GM19025 (cell line): ENCODE data around the gene MEOX2.

Experiments
- ATAC-seq: cut with Tn5 transposase; IDR thresholded peaks from one replicate; pipeline ENCODE4 v1.9.1; 2021; ENCODE audit warnings: mild to moderate bottlenecking, low read depth, moderate library complexity; ENCODE audit not compliant: unreplicated experiment

MEOX2 gene

GRCh38 chr7:15681631-15682030 is 4.9 kb downstream of the MEOX2 start:
- ATAC-seq = no peak

GRCh38 chr7:15681186-15681585 is 5.3 kb downstream of the MEOX2 start:
- no peak for ATAC-seq

GRCh38 chr7:15680446-15680845 is 6.0 kb downstream of the MEOX2 start:
- no peak for ATAC-seq

DNA sequence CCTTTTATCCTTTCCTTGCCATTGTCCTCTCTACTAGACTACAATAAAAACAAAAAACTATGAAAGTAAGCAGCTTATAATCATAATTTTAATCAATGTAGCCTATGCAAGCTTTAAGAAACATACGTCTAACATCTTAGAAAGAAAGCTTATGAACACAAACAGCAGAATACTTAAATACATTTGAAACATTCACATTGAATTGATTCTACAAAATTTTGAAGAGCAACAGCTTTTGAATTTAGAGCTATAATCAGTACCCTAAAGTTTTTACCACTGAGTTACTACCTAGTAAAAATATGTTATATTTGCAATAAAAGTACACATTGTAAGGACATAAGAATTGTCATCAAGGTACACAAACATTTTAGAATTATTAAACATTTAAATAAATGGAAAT is 7.2 kb downstream of the MEOX2 start:
- ATAC-seq = no peak

DNA sequence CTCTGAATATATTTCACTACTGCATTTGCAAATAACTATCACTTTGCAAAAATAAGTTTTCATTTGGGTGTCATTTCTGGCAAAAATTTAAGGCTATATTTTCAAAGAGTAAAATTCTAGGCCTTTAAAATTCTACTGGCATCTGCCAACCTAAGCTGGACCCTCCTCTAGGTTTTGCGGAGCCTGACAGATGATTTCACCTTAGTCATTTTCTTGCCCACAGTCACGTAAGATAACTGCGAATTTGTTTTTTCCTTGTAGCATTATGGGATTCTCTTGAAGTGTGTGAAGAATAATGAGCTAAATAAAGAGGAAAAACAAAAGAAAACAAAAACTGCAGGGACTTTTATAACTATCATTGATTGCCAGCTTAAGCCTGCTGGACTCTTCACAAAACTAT is 7.8 kb downstream of the MEOX2 start:
- ATAC-seq = no peak

DNA sequence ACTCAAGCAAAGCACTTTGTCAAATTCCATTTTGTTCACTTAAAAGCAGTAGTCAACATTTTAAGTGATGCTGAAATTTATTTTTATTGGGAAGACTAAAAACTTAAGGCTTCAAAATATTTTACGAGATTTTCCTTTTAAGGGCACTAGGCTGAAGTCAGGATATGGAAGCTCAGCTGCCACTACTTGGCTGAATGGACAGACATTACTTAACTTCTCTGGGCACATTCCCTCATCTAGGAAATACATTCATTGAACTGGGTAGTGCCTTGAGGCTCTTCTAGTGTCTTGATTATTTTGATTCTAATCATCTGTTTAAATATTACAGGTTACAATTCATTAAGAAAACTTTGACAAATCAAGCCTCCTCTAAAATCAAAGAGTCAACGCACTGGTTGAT is 11.1 kb downstream of the MEOX2 start:
- no peak for ATAC-seq

DNA sequence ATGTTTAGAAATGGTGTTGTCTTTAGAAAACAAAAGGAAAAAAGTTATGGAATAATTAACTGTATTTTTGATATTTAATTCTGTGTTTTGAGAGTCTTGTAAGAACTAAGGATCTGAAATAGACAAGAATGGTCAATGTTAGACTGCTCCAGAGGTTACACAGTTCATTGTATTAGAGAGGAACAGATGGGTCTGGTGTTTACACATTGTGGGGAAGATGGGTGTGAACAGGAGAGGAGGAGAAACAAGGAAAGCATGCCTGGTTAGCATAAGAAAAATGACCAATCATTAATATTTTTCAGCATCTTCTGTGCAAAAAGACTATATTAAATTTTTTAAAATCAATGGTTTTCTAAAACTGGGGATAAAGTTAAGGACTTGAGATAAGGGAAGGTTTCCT is 11.9 kb downstream of the MEOX2 start:
- no peak for ATAC-seq

- no peak for ATAC-seq
These were observed 16.9 kb downstream of the MEOX2 start for GRCh38 chr7:15669443-15670090.

DNA sequence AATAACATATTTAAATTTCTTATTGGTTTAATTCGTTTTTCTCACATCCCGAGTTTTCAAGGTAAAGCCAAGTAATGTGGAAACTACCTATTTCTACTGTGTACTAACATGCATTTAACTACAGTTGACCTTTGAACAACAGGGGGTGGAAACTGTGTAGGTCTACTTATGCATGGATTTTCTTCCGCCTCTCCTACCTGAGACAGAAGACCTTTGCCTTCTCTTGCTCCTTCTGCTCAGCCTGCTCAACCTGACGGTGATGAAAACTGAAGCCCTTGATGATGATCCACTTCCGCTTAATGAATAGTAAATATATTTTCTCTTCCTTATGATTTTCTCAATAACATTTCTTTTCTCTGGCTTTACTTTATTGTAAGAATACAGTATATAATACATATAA is 18.5 kb downstream of the MEOX2 start:
- no peak for ATAC-seq

- no peak for ATAC-seq
These were observed 24.0 kb downstream of the MEOX2 start for GRCh38 chr7:15662451-15662850.

DNA sequence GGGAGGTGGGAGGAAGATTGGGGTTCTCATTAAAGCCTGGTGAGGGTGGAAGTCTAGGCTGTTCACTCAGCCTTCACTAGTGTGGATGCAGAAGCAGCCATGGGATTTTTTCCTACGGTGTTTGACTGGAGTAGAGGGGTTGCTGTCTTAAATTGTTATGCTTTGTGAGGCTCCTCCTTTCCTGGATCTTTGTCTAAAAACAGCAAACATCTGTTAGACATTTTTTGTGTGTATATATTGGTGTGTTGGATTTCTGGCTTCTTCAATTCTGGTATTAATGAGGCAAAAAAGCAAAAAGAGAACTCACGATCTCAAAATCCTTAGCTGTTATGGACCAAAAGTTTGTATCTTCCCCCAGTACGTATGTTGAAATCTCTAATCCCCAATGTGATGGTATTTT is 28.2 kb downstream of the MEOX2 start:
- ATAC-seq = no peak

GRCh38 chr7:15652776-15653290 is 33.6 kb downstream of the MEOX2 start:
- ATAC-seq = no peak

- ATAC-seq = no peak
These were observed 34.8 kb downstream of the MEOX2 start for GRCh38 chr7:15651693-15652092.

DNA sequence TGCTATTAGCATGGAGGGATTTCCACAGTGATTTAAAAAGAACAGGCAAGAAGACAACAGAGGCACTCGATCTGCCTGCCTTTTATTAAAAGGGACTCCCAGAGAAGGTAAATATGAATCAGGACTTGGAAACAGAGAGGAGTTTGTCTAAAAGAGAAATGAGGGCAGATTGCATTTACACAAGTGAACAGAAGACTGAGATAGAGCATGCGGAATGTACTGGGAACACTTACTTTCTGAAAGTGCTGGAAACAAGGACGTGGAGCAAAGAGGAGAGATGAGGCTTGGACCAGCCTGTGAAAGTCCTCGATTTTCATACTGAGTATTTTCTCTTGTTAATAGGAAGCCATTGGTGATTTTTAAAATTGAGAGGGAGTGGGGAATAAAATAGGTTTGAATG is 35.7 kb downstream of the MEOX2 start:
- ATAC-seq = no peak

- no peak for ATAC-seq
These were observed 38.0 kb downstream of the MEOX2 start for GRCh38 chr7:15648461-15648961.

DNA sequence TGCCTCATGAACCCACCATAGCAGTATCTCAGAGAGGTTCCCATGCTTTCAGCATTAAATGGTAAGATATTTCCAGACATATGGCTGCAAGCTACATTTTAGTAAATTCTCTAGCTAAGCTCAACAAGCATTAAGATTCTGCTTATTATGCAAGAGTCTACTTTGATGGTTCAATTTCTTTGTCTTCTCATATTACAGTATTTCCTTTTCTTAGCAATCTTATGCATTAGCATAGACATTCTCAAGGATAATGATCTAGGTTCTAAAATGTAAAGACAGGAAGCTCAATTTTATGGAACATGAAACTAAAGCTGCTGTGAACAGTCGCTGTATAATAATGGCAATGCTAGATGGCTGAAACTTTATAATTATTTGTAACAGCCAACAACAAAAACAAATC is 39.2 kb downstream of the MEOX2 start:
- ATAC-seq = no peak

DNA sequence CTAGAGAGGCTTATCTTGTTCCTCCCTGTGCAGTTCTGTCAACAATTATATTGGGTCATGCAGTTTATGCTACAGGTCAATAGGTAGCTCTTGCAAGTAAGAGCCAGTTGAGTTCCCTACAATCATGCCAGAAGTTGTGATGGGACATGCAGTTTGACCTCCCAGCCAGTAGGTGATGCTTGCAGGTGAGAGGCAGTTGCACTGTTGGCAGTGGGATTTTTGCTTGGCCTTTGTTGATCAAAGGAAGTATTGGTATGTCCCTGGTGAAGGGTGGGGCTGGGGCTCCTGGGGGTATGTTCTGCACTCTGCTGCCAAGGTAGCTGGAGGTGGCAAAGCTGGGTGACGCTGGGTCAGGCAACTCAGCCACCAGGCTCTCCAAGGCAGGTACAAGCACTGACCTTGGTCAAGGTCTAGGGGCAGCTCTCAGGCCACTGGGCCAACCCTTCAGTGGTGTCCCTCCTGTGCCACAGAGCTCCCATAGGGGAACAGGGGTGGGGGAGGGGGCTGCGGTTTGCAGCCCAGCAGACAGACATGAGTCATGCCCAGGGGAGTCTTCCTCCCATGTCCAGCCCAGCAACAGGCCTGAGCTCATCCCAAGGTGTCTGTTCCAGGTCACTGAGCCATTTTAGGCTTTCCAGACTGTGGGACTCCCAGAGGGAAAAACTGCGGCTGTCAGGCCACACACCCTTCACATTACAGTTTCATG is 43.3 kb downstream of the MEOX2 start:
- ATAC-seq = no peak

GRCh38 chr7:15628876-15629275 is 57.6 kb downstream of the MEOX2 start:
- ATAC-seq = no peak

DNA sequence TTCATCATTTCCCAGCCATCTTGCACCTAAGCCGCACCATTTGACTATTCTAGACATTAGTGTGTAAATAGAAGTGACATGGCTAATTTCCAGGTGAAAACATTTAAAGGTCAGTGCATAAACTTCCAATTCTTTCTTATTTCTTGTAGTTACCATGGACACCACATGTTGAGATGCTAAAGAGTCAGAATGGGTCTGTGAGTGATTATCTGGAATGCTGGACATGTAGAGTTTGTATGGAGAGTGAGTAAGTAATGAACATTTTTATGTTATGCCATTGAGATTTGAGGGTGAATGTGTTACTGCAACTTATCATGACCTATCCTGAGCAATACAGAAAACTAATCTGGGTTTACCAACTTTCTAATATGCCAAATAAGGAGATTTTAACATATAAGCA is 60.4 kb downstream of the MEOX2 start:
- ATAC-seq = no peak

- no peak for ATAC-seq
These were observed 61.0 kb downstream of the MEOX2 start for GRCh38 chr7:15625466-15625865.

GRCh38 chr7:15621468-15621867 is 65.0 kb downstream of the MEOX2 start:
- ATAC-seq = no peak
